ENCODE data around the gene GFOD1.

GFOD1 gene

DNA sequence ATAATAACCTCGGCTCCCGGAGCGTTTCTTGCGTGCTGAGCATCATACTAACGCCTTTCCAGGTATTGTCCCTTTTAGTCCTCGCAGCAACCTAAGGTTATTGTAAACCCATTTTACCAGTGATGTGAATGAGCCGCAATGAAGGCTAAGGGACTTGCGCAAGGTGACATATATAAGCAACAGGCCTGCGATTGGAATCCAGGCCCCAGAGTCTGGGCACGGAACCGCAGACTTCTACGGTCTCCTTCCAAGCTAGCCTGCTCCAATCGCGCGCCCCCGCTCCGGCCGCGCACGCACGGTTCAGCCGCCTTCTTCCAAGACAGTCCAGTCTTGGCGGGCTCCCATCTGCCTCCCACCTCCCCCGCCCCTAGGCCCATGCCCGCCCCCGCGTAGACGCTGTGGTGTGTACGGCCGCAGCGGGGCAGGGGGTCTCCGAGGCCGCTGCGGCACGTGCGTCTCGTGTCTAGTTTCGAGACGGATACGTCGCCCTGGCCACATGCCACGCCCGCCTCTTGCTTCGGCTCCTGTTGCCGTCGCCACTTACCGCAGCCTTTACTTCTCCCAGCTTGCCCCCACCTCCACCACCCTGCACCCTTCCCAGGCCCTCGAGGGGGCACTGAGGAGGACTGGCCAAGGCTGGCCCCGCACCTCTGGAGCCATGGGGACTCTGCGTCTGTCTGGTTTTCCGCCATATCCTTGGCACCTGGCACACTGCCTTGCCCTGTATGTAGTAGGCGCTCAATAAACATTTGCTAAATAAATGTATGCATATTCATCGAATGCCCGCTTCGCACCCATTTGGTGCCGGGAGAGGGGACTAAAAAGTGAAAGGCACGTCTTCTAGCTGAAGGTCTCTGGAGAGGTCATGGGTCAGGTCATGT, 855 bp upstream of the GFOD1 start:
- DNase-seq (ENCODE audit: low spot score) = peak; percentile 43
- TF ChIP-seq, protein P1, sequence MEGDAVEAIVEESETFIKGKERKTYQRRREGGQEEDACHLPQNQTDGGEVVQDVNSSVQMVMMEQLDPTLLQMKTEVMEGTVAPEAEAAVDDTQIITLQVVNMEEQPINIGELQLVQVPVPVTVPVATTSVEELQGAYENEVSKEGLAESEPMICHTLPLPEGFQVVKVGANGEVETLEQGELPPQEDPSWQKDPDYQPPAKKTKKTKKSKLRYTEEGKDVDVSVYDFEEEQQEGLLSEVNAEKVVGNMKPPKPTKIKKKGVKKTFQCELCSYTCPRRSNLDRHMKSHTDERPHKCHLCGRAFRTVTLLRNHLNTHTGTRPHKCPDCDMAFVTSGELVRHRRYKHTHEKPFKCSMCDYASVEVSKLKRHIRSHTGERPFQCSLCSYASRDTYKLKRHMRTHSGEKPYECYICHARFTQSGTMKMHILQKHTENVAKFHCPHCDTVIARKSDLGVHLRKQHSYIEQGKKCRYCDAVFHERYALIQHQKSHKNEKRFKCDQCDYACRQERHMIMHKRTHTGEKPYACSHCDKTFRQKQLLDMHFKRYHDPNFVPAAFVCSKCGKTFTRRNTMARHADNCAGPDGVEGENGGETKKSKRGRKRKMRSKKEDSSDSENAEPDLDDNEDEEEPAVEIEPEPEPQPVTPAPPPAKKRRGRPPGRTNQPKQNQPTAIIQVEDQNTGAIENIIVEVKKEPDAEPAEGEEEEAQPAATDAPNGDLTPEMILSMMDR (IDR thresholded peaks at IDR 0.05; ENCODE audit: extremely low read depth, insufficient read depth, missing control alignments) = no peak
- in situ Hi-C loops (cut with MboI; ENCODE audit: low pct_unique_long_range_greater_than_20kb, low sequenced_read_pairs, unreplicated experiment) = no loop called here

DNA sequence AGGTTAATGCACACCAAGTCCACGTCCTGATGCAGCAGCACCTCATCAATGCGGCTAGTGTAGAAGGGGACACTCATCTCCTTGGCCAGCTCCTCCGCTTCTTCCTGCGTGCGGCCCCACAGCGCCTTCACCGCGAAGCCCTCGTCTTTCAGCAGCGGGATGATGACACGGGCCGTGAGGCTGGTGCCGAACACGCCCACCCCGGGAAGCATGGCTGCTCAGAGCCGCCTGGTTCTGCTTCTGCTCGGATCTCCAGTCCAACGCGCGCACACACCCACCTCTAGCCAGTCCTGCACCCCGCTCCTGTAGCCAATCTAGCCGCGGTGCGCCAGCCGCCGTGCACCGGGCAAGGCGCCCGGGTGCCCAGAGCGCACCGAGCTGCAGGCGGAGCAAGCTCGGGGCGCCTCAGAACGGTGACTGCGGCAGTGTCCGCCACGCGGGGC, 700 bp downstream of the GFOD1 start:
- TF ChIP-seq, protein P1 (IDR thresholded peaks at IDR 0.05; ENCODE audit: extremely low read depth, insufficient read depth, missing control alignments) = no peak
- in situ Hi-C loops (cut with MboI; ENCODE audit: low pct_unique_long_range_greater_than_20kb, low sequenced_read_pairs, unreplicated experiment) = no loop called here
- DNase-seq (ENCODE audit: low spot score) = peak; percentile 79

DNA sequence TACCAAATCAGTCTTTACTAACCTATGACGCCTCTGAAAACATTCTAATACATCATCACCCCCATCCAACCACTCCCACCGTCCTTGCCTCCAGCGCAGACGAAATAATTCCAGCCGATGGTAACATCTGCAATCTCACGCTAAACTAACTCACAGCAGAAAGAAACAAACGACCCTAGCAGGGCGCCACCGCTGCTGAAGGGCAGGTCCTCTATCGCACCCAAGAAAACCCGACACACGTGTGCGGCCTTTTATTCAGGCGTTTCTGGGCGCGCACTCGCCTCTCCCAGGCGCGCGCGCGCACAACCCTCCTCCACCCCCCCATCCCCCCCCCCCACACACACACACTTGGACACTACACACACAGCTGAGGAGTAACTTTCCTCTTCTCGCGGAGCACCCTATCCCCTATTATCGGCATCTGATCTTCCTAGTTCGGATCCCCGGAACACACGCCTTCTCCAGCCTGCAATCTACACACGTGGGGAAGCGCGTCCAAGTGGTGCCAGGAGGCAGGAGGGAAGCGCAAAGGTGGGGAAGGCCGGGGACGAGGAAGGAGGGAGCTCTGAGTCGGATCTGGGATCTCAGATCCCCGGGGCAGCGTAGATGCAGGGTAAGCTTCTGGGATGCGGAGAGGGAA, 1.4 kb downstream of the GFOD1 start:
- in situ Hi-C loops (cut with MboI; ENCODE audit: low pct_unique_long_range_greater_than_20kb, low sequenced_read_pairs, unreplicated experiment) = no loop called here
- TF ChIP-seq, protein P1 (IDR thresholded peaks at IDR 0.05; ENCODE audit: extremely low read depth, insufficient read depth, missing control alignments) = peak; percentile 11
- DNase-seq (ENCODE audit: low spot score) = peak; percentile 73

DNA sequence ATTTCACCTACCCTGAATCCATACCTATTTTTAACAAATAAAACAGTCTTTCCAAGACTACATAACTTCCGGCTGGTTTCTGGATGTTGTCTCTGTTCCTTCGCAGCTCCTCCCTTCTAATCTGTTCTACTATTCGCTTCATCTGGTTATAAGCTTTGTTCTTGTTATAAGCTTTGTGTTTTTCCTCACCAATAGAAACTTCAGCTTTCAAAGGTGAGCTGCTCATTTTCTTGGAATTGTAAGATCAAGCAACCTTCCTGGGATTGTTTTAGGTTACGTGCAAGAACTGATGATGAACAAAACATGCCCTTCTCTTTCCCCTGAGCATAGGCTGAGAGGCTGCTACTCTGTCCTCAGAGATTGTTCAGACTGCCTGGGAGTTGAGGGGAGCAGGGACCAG, 2.1 kb downstream of the GFOD1 start:
- DNase-seq (ENCODE audit: low spot score) = no peak
- in situ Hi-C loops (cut with MboI; ENCODE audit: low pct_unique_long_range_greater_than_20kb, low sequenced_read_pairs, unreplicated experiment) = no loop called here
- TF ChIP-seq, protein P1 (IDR thresholded peaks at IDR 0.05; ENCODE audit: extremely low read depth, insufficient read depth, missing control alignments) = no peak

DNA sequence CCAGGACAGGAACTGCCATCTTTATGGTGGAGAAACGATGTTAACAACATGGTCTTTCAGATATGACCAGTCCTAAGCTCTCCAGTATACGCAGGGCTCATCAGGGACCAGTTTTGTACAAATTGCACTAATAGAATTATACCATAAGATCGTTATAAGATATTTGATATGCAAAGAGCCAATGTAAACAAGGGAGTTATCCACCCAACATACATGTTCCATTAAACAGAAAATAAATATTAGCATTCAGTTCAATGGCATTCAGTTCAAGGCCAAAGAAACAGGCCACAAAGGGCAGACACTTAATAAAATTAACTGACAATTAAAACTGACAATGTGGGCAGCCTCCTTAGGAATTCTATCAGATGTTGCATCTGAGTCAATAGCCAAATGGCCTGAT, 2.6 kb downstream of the GFOD1 start:
- in situ Hi-C loops (cut with MboI; ENCODE audit: low pct_unique_long_range_greater_than_20kb, low sequenced_read_pairs, unreplicated experiment) = no loop called here
- TF ChIP-seq, protein P1 (IDR thresholded peaks at IDR 0.05; ENCODE audit: extremely low read depth, insufficient read depth, missing control alignments) = no peak
- DNase-seq (ENCODE audit: low spot score) = no peak

DNA sequence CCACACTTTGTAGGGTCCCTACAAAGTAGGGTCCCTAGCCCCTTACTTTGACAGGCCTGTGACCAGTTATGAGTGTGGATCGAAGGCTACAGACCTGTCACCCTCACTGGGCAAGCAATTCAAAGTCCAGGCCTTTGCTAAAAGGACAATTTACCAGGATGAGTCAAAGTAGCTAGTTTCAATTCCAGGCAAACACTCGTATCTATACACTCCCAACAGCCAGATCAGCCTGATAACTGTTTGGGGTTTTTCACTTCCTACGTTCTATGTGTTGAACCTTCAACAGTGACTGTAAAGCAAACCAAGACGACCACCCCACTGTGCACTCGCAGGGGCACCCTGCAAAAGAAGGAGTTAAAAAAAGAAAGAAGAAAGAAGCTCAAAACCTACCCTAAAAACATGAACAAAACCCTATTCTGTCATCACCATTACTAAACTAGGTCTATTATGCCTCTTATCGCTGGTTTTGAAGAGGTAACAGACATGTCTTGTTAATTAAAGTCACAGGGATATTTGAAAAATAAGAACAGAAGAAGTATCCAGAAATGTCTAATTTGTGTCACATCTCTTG, 3.2 kb downstream of the GFOD1 start:
- in situ Hi-C loops (cut with MboI; ENCODE audit: low pct_unique_long_range_greater_than_20kb, low sequenced_read_pairs, unreplicated experiment) = no loop called here
- TF ChIP-seq, protein P1 (IDR thresholded peaks at IDR 0.05; ENCODE audit: extremely low read depth, insufficient read depth, missing control alignments) = no peak
- DNase-seq (ENCODE audit: low spot score) = peak; percentile 34
